SU-DHL-6 (cell line): Measurements from ENCODE around the gene SLC4A8.

ENCODE experiments used
- EZH2phosphoT487 ChIP-seq: fragments of 200-600 bp; sonication (generic), shearing (Covaris generic); conservative IDR thresholded peaks from 2 replicates; pipeline ENCODE4 v1.6.1; 2018; ENCODE audit warnings: mild to moderate bottlenecking, antibody characterized with exemption, low read length, moderate library complexity, mixed read lengths
- TF ChIP-seq, protein P1 (sequence below): fragments of 200-600 bp; sonication (generic); IDR thresholded peaks from one replicate; pipeline ENCODE4 v1.5.1; 2017; ENCODE audit warnings: antibody characterized with exemption, mild to moderate bottlenecking, low read length, moderate library complexity; ENCODE audit not compliant: insufficient read depth, poor library complexity, severe bottlenecking

- TF ChIP-seq, protein P1, sequence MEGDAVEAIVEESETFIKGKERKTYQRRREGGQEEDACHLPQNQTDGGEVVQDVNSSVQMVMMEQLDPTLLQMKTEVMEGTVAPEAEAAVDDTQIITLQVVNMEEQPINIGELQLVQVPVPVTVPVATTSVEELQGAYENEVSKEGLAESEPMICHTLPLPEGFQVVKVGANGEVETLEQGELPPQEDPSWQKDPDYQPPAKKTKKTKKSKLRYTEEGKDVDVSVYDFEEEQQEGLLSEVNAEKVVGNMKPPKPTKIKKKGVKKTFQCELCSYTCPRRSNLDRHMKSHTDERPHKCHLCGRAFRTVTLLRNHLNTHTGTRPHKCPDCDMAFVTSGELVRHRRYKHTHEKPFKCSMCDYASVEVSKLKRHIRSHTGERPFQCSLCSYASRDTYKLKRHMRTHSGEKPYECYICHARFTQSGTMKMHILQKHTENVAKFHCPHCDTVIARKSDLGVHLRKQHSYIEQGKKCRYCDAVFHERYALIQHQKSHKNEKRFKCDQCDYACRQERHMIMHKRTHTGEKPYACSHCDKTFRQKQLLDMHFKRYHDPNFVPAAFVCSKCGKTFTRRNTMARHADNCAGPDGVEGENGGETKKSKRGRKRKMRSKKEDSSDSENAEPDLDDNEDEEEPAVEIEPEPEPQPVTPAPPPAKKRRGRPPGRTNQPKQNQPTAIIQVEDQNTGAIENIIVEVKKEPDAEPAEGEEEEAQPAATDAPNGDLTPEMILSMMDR: no peak
- TF ChIP-seq EZH2phosphoT487: no peak
Observed at GRCh38 chr12:51507178-51507577, 82.5 kb downstream of the SLC4A8 start.
